Keratinocyte (primary cell): ENCODE measurements around the gene CCDC86. TPM values are rescaled to one million over a fixed set of nuclear protein-coding genes. Genes with fewer than 3 reads are reported as not detected.

Source experiments
- DNase-seq: peaks from one replicate; pipeline ENCODE4 v3.0.0-alpha.2; 2011; ENCODE audit warnings: low read depth, missing footprints, low spot score
- FAIRE-seq: peaks from 2 replicates; lab custom pipeline; 2011; peaks lifted over from hg19 to GRCh38; lab: Jason Lieb, UNC
- H2AFZ ChIP-seq: 2 replicates; pipeline ENCODE4 v1.6.0; 2012; ENCODE audit warnings: low read length, control low read depth, inconsistent platforms; ENCODE audit not compliant: control insufficient read depth
- H3K27ac ChIP-seq: 2 replicates; pipeline ENCODE4 v1.5.1; 2011; ENCODE audit warnings: low read length; ENCODE audit not compliant: control insufficient read depth, insufficient read depth
- H3K27me3 ChIP-seq: 3 replicates; pipeline ENCODE4 v1.6.0; 2011; ENCODE audit warnings: low read length; ENCODE audit not compliant: control insufficient read depth, insufficient read depth; ENCODE audit errors: extremely low read depth
- H3K36me3 ChIP-seq, 2 experiments: 2 replicates in 1 of 2; 3 replicates in 1 of 2; pipeline ENCODE4 v1.5.1; 2011; ENCODE audit warnings: low read length in 2 of 2, mild to moderate bottlenecking in 1 of 2; ENCODE audit not compliant: control insufficient read depth in 2 of 2, insufficient read depth in 2 of 2; ENCODE audit errors: extremely low read depth in 1 of 2
- H3K4me1 ChIP-seq: 3 replicates; pipeline ENCODE4 v1.5.1; 2011; ENCODE audit warnings: low read length; ENCODE audit not compliant: control insufficient read depth, insufficient read depth; ENCODE audit errors: extremely low read depth
- H3K4me2 ChIP-seq: 3 replicates; pipeline ENCODE4 v1.6.0; 2011; ENCODE audit warnings: low read depth, low read length; ENCODE audit not compliant: control insufficient read depth, insufficient read depth; ENCODE audit errors: extremely low read depth
- H3K4me3 ChIP-seq, 3 experiments: fragments of 200-600 bp in 1 of 3; sonication (generic) in 1 of 3; 2 replicates in 2 of 3; 3 replicates in 1 of 3; pipeline ENCODE4 v1.5.1; 2011 to 2016; ENCODE audit warnings: low read length in 3 of 3, mild to moderate bottlenecking in 3 of 3, control low read depth in 2 of 3, inconsistent platforms in 1 of 3, low read depth in 1 of 3, mixed read lengths in 1 of 3, mixed run types in 1 of 3, moderate library complexity in 1 of 3; ENCODE audit not compliant: control insufficient read depth in 2 of 3, insufficient read depth in 2 of 3; ENCODE audit errors: extremely low read depth in 1 of 3
- H3K79me2 ChIP-seq: 2 replicates; pipeline ENCODE4 v1.6.0; 2012; ENCODE audit warnings: low read length; ENCODE audit not compliant: control insufficient read depth, insufficient read depth
- H3K9ac ChIP-seq: 3 replicates; pipeline ENCODE4 v1.6.0; 2011; ENCODE audit warnings: low read length; ENCODE audit not compliant: control insufficient read depth, insufficient read depth; ENCODE audit errors: extremely low read depth
- H3K9me1 ChIP-seq: 3 replicates; pipeline ENCODE4 v1.6.0; 2011; ENCODE audit warnings: low read length; ENCODE audit not compliant: control insufficient read depth, insufficient read depth; ENCODE audit errors: extremely low read depth
- H3K9me3 ChIP-seq: 2 replicates; pipeline ENCODE4 v1.5.1; 2012; ENCODE audit warnings: low read depth, low read length; ENCODE audit not compliant: control insufficient read depth
- H4K20me1 ChIP-seq: 3 replicates; pipeline ENCODE4 v1.6.0; 2011; ENCODE audit warnings: low read length; ENCODE audit not compliant: control insufficient read depth, insufficient read depth; ENCODE audit errors: extremely low read depth
- EZH2 ChIP-seq: IDR thresholded peaks from one replicate; pipeline ENCODE4 v1.6.1; 2012; ENCODE audit warnings: inconsistent platforms, mild to moderate bottlenecking, low read length, moderate library complexity
- dilution Hi-C: fragments of 300-500 bp; cut with MboI; formaldehyde crosslinking; loops from one replicate; pipeline ENCODE4 v1.7.0; 2020; ENCODE audit warnings: low sequenced_read_pairs; ENCODE audit not compliant: extremely low pct_ligation_motif_present
- polyA plus RNA-seq, 5 experiments: library from polyadenylated mRNA; depleted of rRNA in 3 of 5; stranded (reverse) in 3 of 5; stranded (forward) in 1 of 5; unstranded in 1 of 5; fragments of >200 nt; gene quantifications; 1 replicate in 1 of 5; 2 replicates in 3 of 5; 3 replicates in 1 of 5; pipeline versions ENCODE4 v1.2.1 to v1.2.3, GENCODE V29; 2011 to 2012; ENCODE audit warnings: missing spikeins in 2 of 5, low read depth in 1 of 5, low replicate concordance in 1 of 5
- TF ChIP-seq, protein P1 (sequence below), 3 experiments: IDR thresholded peaks in 1 of 3; conservative IDR thresholded peaks in 1 of 3; optimal IDR thresholded peaks in 1 of 3; 2 replicates in 2 of 3; 3 replicates in 1 of 3; pipeline versions ENCODE3 to v1.5.1; 2011; ENCODE audit warnings: low read length in 3 of 3, mild to moderate bottlenecking in 3 of 3, moderate library complexity in 2 of 3, control low read depth in 1 of 3, inconsistent platforms in 1 of 3; ENCODE audit not compliant: insufficient read depth in 2 of 3; ENCODE audit errors: extremely low read depth in 1 of 3

The CCDC86 gene
- polyA plus RNA-seq, 1 donor (not counting 4 experiments of a cell fraction or from before 2014, with no cell fraction given) = 29.3 TPM

DNA sequence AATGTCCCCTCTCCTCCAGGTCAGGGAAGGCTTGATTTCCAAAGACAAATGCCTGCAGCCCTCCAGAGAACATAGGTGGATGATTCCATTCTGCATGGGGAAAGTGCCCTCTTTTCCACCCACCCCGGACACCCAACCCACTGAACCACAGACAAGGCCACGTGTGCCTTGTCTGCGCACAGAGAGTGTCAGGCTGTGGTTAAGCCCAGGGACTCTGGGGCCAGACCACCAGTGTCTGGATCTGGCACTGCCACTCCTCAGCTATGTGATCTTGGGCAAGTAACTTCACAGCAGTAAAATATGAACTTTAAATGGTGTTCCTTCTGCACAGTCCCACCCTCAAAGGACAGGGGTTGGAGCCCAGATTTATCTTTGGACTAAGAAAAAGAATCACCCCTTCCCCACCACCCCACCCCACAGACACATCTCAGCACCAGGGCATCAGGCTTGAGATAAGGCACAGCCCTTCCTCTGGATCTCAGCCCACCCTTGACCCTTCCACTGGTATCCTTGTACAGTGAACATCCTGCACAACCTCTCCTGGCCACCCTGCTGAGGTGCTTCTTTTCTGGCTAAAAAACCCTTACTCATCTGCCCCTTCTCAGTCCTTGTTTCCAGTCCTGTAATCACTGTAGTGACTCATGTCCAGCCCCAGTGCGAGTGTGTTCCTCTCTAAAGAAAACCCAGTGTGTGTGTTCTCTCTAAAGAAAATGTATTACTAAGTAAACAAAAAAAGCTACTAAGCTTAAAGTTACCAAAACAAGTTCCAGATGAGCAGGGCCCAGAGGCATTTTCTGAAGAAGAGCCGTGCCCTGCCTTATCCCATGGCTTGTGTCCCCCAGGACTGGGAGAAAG, 15.7 kb downstream of the CCDC86 start:
- Histone ChIP-seq H3K4me3 (no peak overlapping the region), H3K27me3 (no peaks in the 10 kb centered on the region), H3K4me1 (no peaks in the 10 kb centered on the region), H2AFZ (no peak overlapping the region), H3K79me2 (no peaks in the 10 kb centered on the region), H3K4me2 (no peak overlapping the region), H3K9me3 (no peaks in the 10 kb centered on the region), H4K20me1 (no peaks in the 10 kb centered on the region), H3K27ac (no peak overlapping the region), H3K9me1 (no peaks in the 10 kb centered on the region), H3K36me3 (no peaks in the 10 kb centered on the region), H3K9ac (no peak overlapping the region)
- DNase-seq (no peak), FAIRE-seq (no peak)
- dilution Hi-C loops = no loop called here
- TF ChIP-seq EZH2 = no peak
- TF ChIP-seq, protein P1, sequence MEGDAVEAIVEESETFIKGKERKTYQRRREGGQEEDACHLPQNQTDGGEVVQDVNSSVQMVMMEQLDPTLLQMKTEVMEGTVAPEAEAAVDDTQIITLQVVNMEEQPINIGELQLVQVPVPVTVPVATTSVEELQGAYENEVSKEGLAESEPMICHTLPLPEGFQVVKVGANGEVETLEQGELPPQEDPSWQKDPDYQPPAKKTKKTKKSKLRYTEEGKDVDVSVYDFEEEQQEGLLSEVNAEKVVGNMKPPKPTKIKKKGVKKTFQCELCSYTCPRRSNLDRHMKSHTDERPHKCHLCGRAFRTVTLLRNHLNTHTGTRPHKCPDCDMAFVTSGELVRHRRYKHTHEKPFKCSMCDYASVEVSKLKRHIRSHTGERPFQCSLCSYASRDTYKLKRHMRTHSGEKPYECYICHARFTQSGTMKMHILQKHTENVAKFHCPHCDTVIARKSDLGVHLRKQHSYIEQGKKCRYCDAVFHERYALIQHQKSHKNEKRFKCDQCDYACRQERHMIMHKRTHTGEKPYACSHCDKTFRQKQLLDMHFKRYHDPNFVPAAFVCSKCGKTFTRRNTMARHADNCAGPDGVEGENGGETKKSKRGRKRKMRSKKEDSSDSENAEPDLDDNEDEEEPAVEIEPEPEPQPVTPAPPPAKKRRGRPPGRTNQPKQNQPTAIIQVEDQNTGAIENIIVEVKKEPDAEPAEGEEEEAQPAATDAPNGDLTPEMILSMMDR (optimal IDR thresholded peaks at IDR 0.05 in 1 of 3, IDR thresholded peaks at IDR 0.05 in 1 of 3, conservative IDR thresholded peaks at IDR 0.05 in 1 of 3; ENCODE audit: extremely low read depth in 1 of 3, insufficient read depth in 2 of 3, low read length in 3 of 3) = no peak

DNA sequence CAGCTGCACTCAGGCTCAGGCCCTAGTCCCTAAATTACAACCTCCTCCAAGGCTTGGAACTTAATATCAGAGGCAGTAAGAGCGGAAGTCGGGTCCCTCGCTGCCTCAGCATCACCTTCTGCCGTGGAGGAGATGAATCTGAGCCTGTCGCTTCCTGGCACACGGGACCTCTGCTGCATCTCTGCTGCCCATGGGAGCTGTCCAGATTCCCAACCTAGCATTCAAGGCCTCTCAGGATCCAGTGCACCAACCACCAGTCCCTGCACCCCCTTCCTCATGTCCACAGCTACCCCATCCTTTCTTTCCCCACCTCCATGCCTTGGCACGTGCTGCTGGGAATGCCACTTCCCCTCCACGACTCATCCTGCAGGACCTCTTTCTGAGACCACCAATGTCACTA, 16.3 kb downstream of the CCDC86 start:
- FAIRE-seq = no peak
- DNase-seq = no peak
- H3K9me3 ChIP-seq = no peaks in the 10 kb centered on the region
- no peak overlapping the region for H2AFZ ChIP-seq
- H3K36me3 ChIP-seq = no peaks in the 10 kb centered on the region
- dilution Hi-C loops = no loop called here
- TF ChIP-seq EZH2 = no peak
- TF ChIP-seq, protein P1 (optimal IDR thresholded peaks at IDR 0.05 in 1 of 3, IDR thresholded peaks at IDR 0.05 in 1 of 3, conservative IDR thresholded peaks at IDR 0.05 in 1 of 3; ENCODE audit: extremely low read depth in 1 of 3, insufficient read depth in 2 of 3, low read length in 3 of 3) = no peak
- no peak overlapping the region for H3K4me2 ChIP-seq
- H3K27me3 ChIP-seq = no peaks in the 10 kb centered on the region
- H3K4me3 ChIP-seq = no peak overlapping the region
- no peaks in the 10 kb centered on the region for H4K20me1 ChIP-seq
- H3K9ac ChIP-seq = no peak overlapping the region
- no peak overlapping the region for H3K27ac ChIP-seq
- no peaks in the 10 kb centered on the region for H3K79me2 ChIP-seq
- no peaks in the 10 kb centered on the region for H3K4me1 ChIP-seq
- H3K9me1 ChIP-seq = no peaks in the 10 kb centered on the region
